HepG2 (cell line): Measurements from ENCODE around the gene KLHDC7A. TPM values are rescaled to one million over a fixed set of nuclear protein-coding genes. Genes with fewer than 3 reads are reported as not detected.

ENCODE experiments used
- ATAC-seq: fragments of 200-7000 bp; cut with Tn5 transposase; 3 replicates; pipeline ENCODE4 v1.9.1; 2020; ENCODE audit warnings: mild to moderate bottlenecking, moderate library complexity
- BruUV-seq: library from RNA; stranded (reverse); fragments of 400-500 nt; replicated peaks from 2 replicates; lab custom pipeline; 2021; lab: Mats Ljungman, UMichigan
- CTCF ChIA-PET: fragments of 300-600 bp; formaldehyde crosslinking; extraction: SDS; loops from one replicate; lab custom pipeline; 2021; ENCODE audit warnings: low total read pairs, inconsistent platforms, low intra/inter-chr PET ratio; lab: Yijun Ruan, JAX
- POLR2A ChIA-PET: fragments of 350-600 bp; sonication (Branson Sonifier 250); formaldehyde crosslinking; loops from one replicate; lab custom pipeline; 2020; ENCODE audit warnings: antibody characterized with exemption, inconsistent platforms; lab: Yijun Ruan, JAX
- DNase-seq: peaks from one replicate; pipeline ENCODE4 v3.0.0-alpha.2; 2015; ENCODE audit warnings: low spot score
- FAIRE-seq: peaks from 3 replicates; lab custom pipeline; 2011; peaks lifted over from hg19 to GRCh38; lab: Jason Lieb, UNC
- H2AFZ ChIP-seq: one replicate; pipeline ENCODE4 v1.6.1; 2011; ENCODE audit warnings: low read length, inconsistent platforms
- H3K27ac ChIP-seq: fragments of 300-600 bp; 3 replicates; pipeline ENCODE4 v1.8.0; 2011; ENCODE audit warnings: mixed run types, mild to moderate bottlenecking, mixed read lengths, low read length, inconsistent platforms; ENCODE audit not compliant: insufficient read depth; ENCODE audit errors: extremely low read length
- H3K27me3 ChIP-seq, 2 experiments: fragments of 200-600 bp in 1 of 2; 2 replicates in 1 of 2; 3 replicates in 1 of 2; pipeline versions ENCODE4 v1.6.0 to v1.8.0; 2011; ENCODE audit warnings: low read length in 2 of 2, mild to moderate bottlenecking in 2 of 2, moderate library complexity in 2 of 2, inconsistent platforms in 1 of 2; ENCODE audit not compliant: insufficient read depth in 2 of 2, control insufficient read depth in 1 of 2
- H3K36me3 ChIP-seq, 2 experiments: fragments of 200-600 bp in 1 of 2; replicated peaks in 1 of 2; 2 replicates in 1 of 2; 3 replicates in 1 of 2; pipeline versions ENCODE4 v1.5.1 to v1.8.0; 2011; ENCODE audit warnings: low read length in 2 of 2, inconsistent platforms in 1 of 2; ENCODE audit not compliant: insufficient read depth in 2 of 2, control insufficient read depth in 1 of 2
- H3K4me1 ChIP-seq: 2 replicates; pipeline ENCODE4 v1.5.1; 2012; ENCODE audit warnings: low read length, inconsistent platforms; ENCODE audit not compliant: insufficient read depth
- H3K4me2 ChIP-seq: 2 replicates; pipeline ENCODE4 v1.6.0; 2011; ENCODE audit warnings: low read depth, low read length, inconsistent platforms
- H3K4me3 ChIP-seq, 3 experiments: fragments of 200-600 bp in 1 of 3; sonication (generic), shearing (Covaris generic) in 1 of 3; replicated peaks in 1 of 3; 2 replicates each; pipeline ENCODE4 v1.5.1; 2011 to 2016; ENCODE audit warnings: low read length in 3 of 3, inconsistent platforms in 2 of 3, low read depth in 2 of 3, mild to moderate bottlenecking in 2 of 3, control low read depth in 1 of 3, mixed read lengths in 1 of 3; ENCODE audit not compliant: insufficient read depth in 1 of 3
- H3K79me2 ChIP-seq: one replicate; pipeline ENCODE4 v1.6.1; 2011; ENCODE audit warnings: low read length, inconsistent platforms; ENCODE audit not compliant: insufficient read depth
- H3K9ac ChIP-seq: 2 replicates; pipeline ENCODE4 v1.6.0; 2011; ENCODE audit warnings: mild to moderate bottlenecking, low read depth, low read length, inconsistent platforms; ENCODE audit not compliant: insufficient read depth
- H3K9me3 ChIP-seq: 2 replicates; pipeline ENCODE4 v1.5.1; 2012; ENCODE audit warnings: mild to moderate bottlenecking, low read length
- H4K20me1 ChIP-seq: 2 replicates; pipeline ENCODE4 v1.6.0; 2011; ENCODE audit warnings: inconsistent platforms, mild to moderate bottlenecking, low read length, moderate library complexity; ENCODE audit not compliant: insufficient read depth
- FOSL1 ChIP-seq: sonication (generic); formaldehyde crosslinking; IDR thresholded peaks from 2 replicates; pipeline ENCODE4 v1.9.0; 2021; ENCODE audit warnings: missing genetic modification reagents, borderline replicate concordance
- MAFF ChIP-seq: IDR thresholded peaks from 2 replicates; pipeline ENCODE4 v1.6.1; 2011; ENCODE audit warnings: low read depth, low read length, improper control_type of control experiment
- MAFK ChIP-seq, 2 experiments: IDR thresholded peaks in 1 of 2; conservative IDR thresholded peaks in 1 of 2; 2 replicates each; pipeline ENCODE4 v1.6.1; 2011; ENCODE audit warnings: improper control_type of control experiment in 2 of 2, low read length in 2 of 2
- NR1H2 ChIP-seq: sonication (generic); formaldehyde crosslinking; IDR thresholded peaks from 2 replicates; pipeline ENCODE4 v1.8.1; 2022; ENCODE audit warnings: low read depth, missing genetic modification reagents, borderline replicate concordance
- ZBTB40 ChIP-seq, 2 experiments: fragments of 450-650 bp in 1 of 2; sonication (generic) in 1 of 2; formaldehyde crosslinking in 1 of 2; IDR thresholded peaks; 2 replicates each; pipeline versions ENCODE4 v1.6.1 to v1.8.0; 2016 to 2022; ENCODE audit warnings: antibody characterized with exemption in 1 of 2, mild to moderate bottlenecking in 1 of 2, missing genetic modification reagents in 1 of 2
- WGBS: methylation state at CpG from one replicate; pipeline ENCODE4 v1.1.6; 2017; ENCODE audit warnings: low lambda C conversion rate; 5-methylcytosine and 5-hydroxymethylcytosine counted together
- in situ Hi-C: cut with HindIII; loops from 2 replicates; pipeline ENCODE4 v1.10.0; 2017; ENCODE audit warnings: low pct_unique_long_range_greater_than_20kb; ENCODE audit not compliant: extremely low pct_ligation_motif_present
- intact Hi-C: fragments of 100-400 bp; cut with micrococcal nuclease; formaldehyde crosslinking; loops from one replicate; pipeline ENCODE4 v1.10.0; 2022; ENCODE audit not compliant: unreplicated experiment
- polyA plus RNA-seq, 8 experiments: library from polyadenylated mRNA; depleted of rRNA in 3 of 8; stranded (reverse) in 7 of 8; unstranded in 1 of 8; fragments of >200 nt; fragmentation: Illumina TruSeq in 4 of 8; extraction: Trizol in 4 of 8; gene quantifications; 2 replicates each; pipeline versions ENCODE4 v1.2.1 to v1.2.3, GENCODE V29; 2011 to 2016; ENCODE audit warnings: low read depth in 4 of 8, missing spikeins in 1 of 8, mixed read lengths in 1 of 8; ENCODE audit not compliant: insufficient read depth in 1 of 8
- total RNA-seq, 5 experiments: library from RNA; depleted of rRNA; stranded (reverse); fragments of >200 nt; fragmentation: Illumina TruSeq; extraction: Trizol; gene quantifications; 2 replicates each; pipeline ENCODE4 v1.2.3, GENCODE V29; 2016; ENCODE audit warnings: low read depth in 1 of 5

KLHDC7A gene
- total and polyA plus RNA-seq, 2 of the 13 experiments (the other 11 are each of a cell fraction or from before 2014, with no cell fraction given), result 0.15 to 1.8 TPM

DNA sequence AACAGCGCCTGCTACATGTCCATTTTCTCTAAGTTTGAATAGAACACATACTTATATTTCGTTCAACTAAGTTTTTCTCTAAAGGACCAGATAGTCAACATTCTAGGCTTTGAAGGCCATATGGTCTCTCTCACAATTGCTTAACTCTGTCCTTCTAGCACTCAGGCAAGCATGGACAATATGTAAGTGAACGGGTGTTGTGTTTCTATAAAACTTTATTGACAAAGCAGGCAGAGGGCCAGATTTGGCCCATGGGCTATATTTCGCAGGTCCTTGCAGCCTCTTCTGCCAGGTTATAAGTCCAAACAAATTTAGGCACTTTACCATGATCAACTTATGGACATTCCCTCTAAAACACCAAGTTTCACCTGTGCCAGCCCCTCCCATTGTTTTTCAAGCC, 21.1 kb downstream of the KLHDC7A start (continued):
- no peak for TF ChIP-seq ZBTB40 (IDR thresholded peaks at IDR 0.05)
- TF ChIP-seq ZBTB40 (CRISPR knock-in tag; IDR thresholded peaks at IDR 0.05), result peak; percentile 83
- TF ChIP-seq, all 625 proteins: peak for 1

- no peak for ATAC-seq
- no peak overlapping the region for H2AFZ ChIP-seq
- no peaks in the 10 kb centered on the region for H3K9me3 ChIP-seq
- peak; percentile 42 to 74 for TF ChIP-seq MAFK (conservative IDR thresholded peaks at IDR 0.05 in 1 of 2, IDR thresholded peaks at IDR 0.05 in 1 of 2; ENCODE audit: low read length in 2 of 2)
- TF ChIP-seq MAFF, result peak; percentile 60; the same call in 1 of the 2 replicates
- TF ChIP-seq FOSL1 (CRISPR knock-in tag), result no peak
- TF ChIP-seq NR1H2 (CRISPR knock-in tag), result no peak
- no peak for FAIRE-seq
- no peaks in the 10 kb centered on the region for H4K20me1 ChIP-seq
- no peak for DNase-seq
- no peaks in the 10 kb centered on the region for H3K79me2 ChIP-seq
- intact Hi-C loops, result no loop called here
- ChIA-PET POLR2A (no interaction called here), CTCF (no interaction called here)
- H3K4me2 ChIP-seq, result no peak overlapping the region
- no peaks in the 10 kb centered on the region for H3K27me3 ChIP-seq
- H3K4me3 ChIP-seq, result no peak overlapping the region
- H3K9ac ChIP-seq, result no peak overlapping the region
- in situ Hi-C loops, result no loop called here
- BruUV-seq, result no TSS peak
- no peaks in the 10 kb centered on the region for H3K36me3 ChIP-seq
- no peak overlapping the region for H3K27ac ChIP-seq
- WGBS, result 24% methylated on average over 3 of the region's 3 CpGs
- no peaks in the 10 kb centered on the region for H3K4me1 ChIP-seq
Measured at GRCh38 chr1:18504609-18505008, 23.9 kb downstream of the KLHDC7A start.
